ENCODE measurements around the gene ACSF3.

ACSF3 gene

DNA sequence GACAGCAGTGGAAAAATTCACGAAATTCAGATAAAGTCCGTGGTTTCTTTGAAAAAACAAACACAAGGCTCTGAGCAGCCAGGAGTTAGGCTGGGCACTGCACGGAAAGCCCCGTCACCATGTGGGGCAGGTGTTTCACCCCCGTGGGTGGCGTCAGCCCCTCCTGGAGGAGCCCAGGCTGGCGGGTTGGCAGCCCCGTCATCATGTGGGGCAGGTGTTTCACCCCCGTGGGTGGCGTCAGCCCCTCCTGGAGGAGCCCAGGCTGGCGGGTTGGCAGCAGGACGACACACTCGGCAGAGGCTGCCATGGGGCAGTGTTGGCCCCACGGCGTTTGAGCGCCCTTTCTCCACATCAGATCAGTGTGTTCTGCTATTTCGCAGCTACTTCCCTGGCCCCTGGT lies 38.1 kb downstream of the ACSF3 start:
- no peak for DNase-seq (ENCODE audit: low read depth)

DNA sequence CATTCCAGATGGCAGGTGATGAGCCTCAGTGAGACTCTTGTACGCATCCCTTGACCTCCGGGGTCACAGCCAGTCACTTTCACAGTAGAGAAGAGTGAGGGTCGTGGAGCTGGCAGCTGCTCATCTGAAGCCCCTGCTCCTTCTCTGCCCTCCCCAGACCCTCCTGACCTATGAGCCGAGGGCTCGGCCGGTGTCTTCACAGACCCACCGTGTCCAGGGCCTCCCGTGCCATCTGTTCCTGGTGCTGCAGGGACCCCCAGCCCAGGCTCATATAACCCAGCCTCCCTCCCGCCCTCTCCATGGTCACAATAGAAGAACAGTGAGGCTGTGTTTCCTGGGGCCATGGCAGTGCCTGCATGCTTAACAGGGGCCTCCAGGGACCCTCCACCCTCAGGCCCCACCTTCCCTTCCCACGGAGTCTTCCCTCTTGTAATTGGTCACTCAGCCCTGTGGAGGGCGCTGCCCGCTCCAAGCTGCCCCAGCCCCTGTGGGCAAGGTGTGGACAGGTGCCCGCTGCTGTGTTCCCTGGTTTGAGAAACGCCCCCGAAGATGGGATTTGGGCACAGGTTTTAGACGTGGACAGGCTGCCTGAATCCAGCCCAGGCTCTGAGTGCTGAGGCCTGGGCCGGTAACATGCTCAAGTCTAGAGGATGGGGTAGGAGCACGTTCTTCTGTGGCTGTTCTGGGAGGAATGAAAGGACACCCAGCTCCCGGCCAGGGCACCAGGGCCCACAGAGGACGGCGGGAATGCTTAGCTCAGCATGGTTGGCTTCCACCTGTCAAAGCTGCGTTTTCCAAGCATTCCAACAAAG lies 38.7 kb downstream of the ACSF3 start:
- no peak for DNase-seq (ENCODE audit: low read depth)

DNA sequence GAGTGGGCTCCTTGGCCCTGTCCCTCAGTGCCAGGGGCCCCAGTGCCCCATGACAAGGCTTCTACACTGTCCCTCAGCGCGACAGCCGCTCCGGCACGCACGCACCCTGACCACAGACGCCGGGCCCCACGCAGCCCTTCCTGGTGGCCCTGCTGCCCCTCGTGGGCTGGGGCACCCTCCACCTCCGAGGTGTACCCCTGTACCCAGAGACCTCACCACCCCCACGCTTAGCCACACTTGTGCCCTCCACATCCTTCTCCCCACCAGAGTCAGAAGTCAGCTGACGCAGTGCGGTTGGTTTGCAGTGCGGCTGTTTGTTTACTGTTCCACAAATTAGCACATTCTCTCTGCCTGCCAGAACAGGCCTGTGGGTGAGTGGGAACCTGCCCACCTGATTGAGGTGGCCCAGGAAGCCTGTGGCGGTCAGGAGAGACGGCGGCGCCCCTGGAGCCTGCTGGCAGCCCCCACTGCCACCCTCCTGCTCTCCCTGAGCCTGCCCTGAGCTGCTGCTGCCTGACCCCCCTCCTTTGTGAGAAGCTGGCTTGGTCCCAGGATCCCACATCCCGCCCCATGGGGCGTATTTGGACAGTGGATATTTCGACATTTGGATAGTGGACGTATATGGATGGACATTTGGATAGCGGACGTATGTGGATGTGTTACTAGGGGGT lies 39.9 kb downstream of the ACSF3 start:
- DNase-seq (ENCODE audit: low read depth) = no peak

DNA sequence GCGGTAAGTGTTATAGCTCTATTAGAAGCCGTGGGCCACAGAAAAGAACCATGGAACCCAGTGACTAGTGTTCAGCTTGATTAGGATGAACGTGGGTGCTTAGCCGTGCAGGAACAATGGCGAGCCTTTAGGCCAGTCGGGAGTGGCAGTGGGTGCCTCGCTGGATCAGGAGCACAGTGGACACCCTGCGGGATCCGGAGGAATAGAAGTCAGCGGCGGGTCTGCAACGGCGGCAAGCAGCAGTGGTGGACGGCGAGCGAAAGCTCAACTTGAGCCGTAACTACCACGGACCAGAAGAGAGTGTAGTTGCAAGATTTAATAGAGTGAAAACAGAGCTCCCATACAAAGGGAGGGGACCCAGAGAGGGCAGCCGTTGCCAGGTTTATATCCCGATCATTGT lies 40.6 kb downstream of the ACSF3 start:
- no peak for DNase-seq (ENCODE audit: low read depth)

DNA sequence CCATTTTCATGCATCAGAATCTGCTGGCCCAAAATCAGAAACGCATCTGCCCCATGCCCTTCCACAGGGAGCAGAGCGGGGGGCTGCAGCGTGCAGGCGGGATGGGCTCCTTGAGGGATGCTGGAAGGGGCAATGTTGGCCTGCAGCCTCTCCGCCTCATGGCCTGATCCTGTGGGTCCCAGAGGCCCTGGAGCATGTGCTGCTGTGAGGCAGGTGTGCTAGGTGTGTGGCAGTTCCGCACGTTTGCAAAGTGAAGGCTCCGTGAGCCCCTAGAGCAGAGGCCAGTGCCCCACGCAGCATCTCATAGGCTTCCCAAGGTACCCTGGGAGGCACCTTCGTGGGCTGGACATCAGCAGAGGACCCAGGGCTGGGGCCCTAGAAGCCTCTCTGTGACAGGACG lies 41.5 kb downstream of the ACSF3 start:
- no peak for DNase-seq (ENCODE audit: low read depth)

DNA sequence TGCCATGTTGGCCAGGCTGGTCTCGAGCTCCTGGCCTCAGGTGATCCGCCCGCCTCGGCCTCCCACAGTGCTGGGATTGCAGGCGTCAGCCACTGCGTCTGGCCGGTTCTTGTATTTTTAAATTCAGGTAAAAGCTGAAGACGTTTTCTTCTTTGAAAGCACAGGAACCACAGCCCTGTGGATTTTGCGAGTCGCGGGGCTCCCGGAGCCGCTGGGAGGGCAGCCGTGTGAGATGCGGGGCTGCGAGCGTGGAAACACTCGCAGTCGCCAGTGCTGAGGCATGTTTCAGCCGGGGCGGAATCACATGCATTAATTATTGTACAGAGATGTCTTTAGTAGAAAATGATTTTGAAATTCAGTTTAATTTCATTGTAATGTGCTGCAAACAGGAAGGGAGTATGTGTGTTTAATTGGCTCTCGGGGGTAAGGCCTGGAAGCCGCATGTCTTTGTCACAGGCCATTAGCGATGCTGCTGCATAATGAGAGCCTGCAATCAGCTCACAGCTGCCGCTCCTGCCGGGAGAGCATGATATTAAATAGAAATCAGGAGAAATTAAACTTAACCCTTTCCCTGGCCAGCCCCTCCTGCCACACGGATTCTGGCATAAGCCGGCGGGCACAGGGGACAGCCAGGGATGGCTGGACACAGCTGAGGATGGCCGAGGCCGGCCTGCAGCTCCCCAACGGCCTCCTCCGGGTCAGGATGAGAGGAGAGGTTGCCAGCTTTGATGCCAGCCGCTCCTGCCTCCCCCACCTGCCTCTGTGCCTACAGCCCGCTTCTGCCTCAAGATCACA lies 42.5 kb downstream of the ACSF3 start:
- DNase-seq (ENCODE audit: low read depth) = no peak

DNA sequence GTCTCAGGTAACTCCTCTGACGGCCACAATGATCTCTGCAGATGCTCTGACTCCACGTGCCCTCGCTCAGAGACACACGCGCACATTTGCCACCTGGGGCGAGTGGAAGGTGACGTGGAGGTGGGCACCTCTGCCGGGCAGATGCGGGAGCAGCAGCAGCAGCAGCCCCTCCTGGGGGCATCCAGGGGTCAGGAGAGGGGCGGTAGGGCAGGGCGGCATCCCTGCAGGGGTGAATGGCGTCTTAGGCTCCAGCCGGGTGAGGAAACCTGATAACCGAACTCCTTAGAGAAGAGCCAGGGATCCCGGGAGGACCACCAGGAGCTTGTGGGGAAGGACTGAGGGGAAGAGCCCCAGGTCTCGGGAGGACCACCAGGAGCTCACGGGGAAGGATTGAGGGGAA lies 43.3 kb downstream of the ACSF3 start:
- no peak for DNase-seq (ENCODE audit: low read depth)

DNA sequence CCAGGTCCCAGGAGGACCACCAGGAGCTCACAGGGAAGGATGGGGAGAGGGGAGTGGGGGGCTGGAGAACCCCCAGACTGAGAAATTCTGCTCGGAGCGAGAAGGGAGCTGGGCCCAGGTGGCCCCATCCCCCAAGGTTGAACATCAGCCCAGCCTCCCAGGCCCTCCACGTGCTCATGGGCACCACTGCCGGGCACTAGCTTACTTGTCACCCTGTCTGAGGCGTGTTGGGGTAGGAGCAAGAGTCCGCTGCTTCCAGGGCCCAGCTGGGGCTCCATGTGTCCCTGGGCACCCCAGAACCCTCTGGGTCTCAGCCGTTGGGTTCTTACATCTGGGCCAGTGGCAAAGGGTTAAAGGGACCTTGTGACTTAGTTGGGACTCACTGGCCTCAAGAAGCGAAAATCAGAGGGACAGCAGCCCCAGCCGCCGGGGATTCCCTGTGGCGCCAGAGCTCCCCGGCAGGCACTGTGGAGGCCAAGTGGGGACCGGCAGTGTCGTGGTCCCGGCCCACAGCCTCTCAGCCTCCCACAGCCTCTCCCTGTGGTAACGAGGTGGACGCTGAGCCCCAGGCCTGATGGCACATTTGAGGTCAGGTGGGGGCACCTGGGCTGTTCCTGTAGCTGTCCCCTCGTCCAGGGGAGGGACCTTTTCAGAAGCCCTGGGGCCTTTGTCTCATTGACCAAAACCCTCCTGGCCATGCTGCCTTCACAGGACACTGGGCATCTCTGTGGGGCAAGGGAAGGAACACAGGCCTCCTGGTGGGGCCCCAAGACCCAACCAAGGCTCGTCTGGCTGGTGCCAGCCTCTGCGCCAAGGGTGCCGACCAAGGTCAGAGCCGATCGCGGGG lies 44.2 kb downstream of the ACSF3 start:
- no peak for DNase-seq (ENCODE audit: low read depth)

DNA sequence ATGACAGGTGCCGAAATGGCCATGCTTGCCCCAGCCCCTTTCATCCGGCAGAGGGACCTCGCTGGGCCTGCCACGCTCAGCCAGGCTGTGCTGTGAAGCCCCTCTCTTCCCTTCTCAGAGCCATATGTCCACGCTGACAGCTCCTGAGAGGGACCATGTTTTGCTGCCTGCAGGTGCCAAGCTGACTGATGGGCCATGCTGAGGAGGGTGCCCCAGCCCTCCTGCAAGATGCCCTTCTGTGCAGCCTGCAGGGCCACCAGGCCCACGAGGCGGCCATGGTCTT lies 44.8 kb downstream of the ACSF3 start:
- no peak for DNase-seq (ENCODE audit: low read depth)

DNA sequence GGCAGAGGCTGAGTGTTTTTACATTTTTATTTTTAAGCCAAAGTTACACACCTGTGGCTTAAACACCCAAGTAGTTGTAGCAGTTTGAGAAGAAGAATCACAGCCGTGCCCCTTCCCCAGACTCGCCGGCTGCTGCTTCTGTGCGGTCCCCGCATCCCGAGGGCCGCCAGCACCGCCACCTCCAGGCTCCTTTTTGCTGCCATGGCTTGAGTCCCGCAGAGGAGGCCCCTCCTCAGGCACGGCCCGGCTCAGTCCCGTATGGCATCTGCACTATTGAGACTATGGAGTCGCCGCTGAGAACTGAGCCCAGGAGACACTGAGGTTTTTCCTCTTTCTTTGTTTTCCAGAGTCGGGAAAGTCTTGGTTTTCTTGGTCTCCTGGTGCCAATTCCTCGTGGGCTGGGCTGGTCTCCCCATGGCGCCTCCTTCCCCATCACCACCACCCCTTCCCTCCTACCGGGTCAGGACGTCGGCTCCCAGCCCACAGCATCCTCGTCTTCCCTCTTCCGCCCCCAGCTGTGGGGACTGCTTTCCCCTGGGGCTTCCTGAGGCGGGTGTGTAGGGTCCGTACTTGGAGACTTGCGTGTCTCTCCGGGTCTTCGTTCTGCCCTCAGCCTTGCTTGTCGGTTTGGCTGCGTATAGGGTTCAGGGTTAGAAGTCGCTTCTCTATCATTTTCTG lies 45.3 kb downstream of the ACSF3 start:
- no peak for DNase-seq (ENCODE audit: low read depth)

DNA sequence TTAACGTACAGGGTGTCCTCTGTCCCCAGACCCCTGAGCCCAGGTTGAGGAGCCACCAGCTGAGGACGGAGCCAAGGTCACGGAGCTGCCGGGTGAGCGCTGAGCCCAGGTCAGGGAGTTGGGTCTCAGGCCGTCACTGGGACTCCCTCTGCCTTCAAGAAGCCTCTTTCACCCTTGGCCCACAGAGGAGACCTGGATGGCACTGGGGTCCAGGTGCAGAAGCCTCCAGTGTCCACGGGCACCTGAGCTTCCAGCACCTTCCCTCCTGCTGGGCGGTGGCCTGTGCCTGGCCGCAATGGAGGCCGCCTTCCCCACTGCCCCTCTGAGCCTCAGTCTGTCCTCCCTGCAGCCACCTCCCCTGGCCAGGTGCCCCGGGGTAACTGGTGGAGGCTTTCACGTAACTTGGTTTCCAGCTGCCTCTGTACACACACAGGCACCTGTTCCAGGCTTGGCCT lies 46.3 kb downstream of the ACSF3 start:
- DNase-seq (ENCODE audit: low read depth) = no peak

DNA sequence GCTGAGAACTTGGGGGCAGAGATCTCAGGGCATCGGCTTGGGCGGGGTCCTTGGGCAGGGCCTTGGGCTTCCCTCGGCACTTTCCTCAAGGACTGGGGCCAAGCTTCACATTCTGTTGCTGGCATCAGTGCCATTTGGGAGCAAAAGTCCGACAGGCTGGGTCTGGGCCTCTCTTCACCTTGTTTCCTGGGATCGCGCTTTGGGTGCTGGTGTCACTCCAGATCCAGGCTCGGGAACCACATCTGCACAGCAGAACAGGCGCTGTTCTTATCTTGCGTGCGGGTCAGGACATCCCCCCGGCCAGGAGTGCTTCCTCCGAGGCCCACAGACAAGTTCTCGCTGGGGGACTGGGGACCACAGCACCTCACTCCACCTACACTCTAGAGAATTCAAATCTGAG lies 46.7 kb downstream of the ACSF3 start:
- no peak for DNase-seq (ENCODE audit: low read depth)

DNA sequence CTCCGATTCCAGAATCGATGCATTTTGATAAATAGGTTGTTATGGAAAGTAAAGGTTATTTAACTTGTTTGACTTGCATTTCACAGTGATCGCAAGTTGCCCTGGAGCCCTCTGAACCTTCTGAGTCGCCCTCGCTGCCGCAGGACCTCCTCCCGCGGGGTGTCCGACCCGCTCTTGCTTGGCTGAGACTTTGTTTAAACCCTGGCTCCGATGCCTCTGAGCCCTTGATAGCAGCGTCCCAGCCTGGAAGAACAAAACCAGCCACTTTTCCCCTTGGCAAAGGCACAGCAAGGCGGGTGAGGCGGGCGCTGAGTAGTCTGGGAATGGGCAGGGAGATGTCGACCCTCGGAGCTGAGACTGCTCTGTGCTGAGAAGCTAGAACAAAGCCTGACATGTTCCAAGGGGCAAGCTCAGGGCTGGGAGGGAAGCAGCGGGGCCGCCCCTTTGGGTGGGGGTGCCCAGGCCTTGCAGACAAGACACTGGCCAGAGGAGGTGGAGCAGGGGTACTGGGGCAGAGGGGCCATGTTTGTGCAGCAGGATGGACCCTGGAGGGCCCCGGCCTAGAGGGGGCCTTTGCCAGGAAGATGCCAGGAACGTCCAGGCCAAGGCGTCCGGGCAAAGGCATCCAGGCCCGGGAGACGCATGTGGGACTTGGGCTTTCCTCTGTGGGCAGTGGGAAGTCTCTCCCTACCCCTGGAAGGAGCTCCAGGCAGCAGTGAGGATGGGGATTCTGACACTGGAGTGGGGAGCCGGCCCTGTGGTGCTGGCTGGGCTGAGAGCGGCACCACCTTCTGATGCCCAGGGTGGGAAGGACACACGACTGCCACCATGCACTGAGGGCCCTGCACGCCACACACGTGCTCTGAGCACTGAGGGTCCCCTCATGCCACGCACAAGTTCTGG lies 47.6 kb downstream of the ACSF3 start:
- no peak for DNase-seq (ENCODE audit: low read depth)

DNA sequence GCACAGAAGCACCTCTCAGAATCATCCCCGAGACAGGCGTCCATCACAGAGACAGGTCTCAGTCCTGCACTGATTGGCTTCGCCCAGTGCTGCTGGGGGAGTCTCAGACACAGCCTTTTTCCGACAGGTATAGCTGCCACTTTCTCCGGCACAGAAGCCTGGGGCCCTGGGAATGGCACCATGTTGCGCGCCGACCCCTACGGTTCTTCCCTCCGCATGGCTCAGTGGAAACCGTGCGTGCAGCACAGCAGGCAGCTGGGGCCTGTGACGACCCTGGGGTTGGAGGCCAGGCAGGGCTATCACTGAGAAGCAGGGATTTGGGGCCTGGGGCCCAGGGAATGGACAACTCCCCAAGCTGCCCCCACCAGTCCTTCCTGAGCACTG lies 48.2 kb downstream of the ACSF3 start:
- no peak for DNase-seq (ENCODE audit: low read depth)

DNA sequence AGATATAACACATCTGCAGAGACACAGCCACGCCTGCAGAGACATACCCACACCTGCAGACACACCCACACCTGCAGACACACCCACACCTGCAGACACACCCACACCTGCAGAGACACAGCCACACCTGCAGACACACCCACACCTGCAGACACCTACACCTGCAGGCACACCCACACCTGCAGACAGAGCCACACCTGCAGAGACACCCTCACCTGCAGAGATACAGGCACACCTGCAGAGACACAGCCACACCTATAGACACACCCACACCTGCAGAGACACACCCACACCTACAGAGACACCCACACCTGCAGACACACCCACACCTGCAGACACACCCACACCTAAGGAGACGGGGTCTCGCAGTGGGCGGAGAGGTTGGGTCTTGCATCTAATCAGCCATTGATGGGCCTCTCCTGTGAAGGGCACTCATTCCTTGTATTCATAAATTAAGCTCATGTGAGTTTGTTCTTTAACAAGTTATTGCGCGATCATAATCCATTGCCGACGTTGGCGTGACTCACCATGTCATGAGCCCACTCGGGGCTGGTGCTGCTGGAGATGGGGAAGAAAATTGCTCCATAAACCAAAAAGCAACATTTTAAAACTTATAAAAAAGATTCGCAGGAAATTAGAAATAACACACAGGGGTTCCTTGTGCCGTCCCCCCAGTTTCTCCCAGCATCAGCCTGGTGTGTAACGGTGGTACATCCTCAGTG lies 49.0 kb downstream of the ACSF3 start:
- DNase-seq (ENCODE audit: low read depth) = no peak

DNA sequence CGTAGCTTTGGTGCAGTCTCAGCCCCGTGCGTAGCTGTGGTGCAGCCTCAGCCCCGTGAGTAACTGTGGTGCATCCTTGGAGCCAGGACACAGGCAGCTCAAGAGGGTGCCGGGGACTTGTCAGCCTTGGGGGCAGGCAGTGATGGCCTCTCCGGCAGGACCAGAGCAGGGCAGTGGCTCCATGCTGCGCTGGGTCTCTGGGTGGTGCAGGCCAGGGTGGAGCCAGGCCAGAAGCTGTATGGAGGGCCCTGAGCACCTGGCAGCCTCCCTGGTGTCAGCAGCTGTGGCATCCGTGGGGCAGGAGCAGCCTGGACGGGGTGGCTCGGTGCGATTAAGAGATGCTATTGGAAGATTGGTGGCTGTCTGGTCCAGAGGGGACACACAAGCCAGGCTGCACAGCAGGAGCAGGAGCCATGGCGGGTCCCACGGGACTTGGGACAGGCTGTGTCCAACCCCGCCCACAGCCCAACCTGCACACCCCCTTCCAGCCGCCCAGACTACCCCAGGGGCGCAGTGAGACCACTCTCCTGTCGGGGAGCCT lies 49.6 kb downstream of the ACSF3 start:
- DNase-seq (ENCODE audit: low read depth) = no peak

DNA sequence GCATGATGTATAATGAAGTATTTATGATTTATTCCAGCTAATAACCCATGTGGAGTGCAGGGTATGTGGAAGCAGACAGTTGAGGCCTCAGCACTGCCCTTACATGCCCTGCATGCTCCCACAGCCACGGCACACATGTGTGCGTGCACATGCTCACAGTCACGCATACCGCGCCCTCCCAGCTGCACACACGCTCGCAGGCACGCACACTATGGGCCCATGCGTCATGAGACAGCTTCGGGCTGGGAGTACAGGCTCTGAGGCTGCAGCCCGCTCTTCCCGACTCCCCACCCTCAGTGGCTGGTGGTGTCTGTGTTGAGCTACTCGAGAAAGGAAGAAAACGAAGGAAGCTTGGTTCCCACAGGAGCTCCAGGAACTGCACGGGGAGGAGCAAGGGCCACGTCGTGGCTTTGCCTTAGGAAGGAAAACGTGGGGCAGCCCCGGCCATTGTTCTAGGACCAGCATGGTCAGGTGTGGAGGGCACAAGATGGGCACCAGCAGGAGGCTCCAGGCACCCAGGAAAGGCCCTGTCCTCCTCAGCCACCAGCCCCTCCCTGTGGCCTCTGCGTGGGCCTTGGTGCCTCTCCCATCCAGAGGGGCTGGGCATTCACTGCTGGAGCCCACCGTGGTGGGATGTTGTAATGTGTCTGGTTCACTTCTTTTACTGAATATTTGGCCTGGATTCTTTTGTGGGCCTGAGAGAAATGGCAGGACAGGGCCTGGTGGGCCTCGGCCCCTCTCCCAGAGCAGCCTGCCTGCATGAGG lies 50.4 kb downstream of the ACSF3 start:
- DNase-seq (ENCODE audit: low read depth) = no peak

DNA sequence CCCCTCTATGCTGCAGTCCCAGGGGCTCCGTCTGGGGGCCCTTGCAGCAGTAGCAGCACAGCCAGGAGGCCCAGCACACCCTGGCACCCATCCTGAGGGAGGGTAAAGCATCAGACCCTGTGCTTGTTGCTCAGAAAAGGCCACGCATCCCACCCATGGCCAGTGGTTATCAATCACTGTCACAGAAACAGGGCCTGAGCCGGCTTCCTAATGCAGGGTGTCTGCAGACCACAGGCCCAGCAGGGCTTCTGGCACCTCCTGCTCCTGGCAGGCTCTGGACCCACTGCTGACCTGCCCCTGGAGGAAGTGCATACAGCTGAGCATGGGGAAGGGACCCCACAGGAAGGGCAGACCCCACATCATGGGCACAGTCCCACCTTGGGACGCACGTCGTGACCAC lies 51.0 kb downstream of the ACSF3 start:
- DNase-seq (ENCODE audit: low read depth) = no peak
